Measurements from ENCODE around the gene PACS2. TPM values are rescaled to one million over a fixed set of nuclear protein-coding genes. Genes with fewer than 3 reads are reported as not detected.

The PACS2 gene
- total RNA-seq, 1 donor from 2014 or later = 48.0 TPM

DNA sequence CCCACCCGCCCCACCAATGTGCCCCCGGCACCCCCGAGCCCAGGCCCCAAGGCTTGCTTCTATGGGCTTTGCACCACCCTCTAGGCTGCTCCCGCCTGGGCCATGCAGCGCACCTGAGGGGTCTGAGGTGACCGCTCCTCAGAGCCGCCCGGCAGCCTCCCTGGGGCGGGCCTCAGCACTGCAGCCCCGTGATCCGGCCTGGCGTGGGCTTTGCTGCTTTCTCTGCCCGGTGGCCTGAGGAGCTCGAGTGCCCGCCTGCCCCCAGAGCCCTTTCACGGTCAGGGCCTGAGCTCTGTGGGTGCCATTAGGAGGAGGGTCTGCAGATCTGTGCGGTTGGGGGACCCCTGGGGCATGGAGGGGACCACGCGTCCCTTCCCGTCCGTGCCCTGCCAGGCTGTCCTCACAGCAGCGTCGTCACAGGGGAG, 111.3 kb downstream of the PACS2 start:
- peaks cover 26% of the 10 kb centered on the region for H3K36me3 Mint-ChIP-seq (ENCODE audit: low read depth)
- H3K9me3 Mint-ChIP-seq = no peaks in the 10 kb centered on the region
- ChIA-PET CTCF (no interaction called here), POLR2A (interaction anchor here (0.6 kb wide), 1 partner anchor 9 kb away, joined by 3 read pairs; no protein-coding TSS in a partner anchor)
- ATAC-seq (ENCODE audit: low read depth) (no peak), DNase-seq (no peak)
- TF ChIP-seq, protein P1, sequence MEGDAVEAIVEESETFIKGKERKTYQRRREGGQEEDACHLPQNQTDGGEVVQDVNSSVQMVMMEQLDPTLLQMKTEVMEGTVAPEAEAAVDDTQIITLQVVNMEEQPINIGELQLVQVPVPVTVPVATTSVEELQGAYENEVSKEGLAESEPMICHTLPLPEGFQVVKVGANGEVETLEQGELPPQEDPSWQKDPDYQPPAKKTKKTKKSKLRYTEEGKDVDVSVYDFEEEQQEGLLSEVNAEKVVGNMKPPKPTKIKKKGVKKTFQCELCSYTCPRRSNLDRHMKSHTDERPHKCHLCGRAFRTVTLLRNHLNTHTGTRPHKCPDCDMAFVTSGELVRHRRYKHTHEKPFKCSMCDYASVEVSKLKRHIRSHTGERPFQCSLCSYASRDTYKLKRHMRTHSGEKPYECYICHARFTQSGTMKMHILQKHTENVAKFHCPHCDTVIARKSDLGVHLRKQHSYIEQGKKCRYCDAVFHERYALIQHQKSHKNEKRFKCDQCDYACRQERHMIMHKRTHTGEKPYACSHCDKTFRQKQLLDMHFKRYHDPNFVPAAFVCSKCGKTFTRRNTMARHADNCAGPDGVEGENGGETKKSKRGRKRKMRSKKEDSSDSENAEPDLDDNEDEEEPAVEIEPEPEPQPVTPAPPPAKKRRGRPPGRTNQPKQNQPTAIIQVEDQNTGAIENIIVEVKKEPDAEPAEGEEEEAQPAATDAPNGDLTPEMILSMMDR (IDR thresholded peaks at IDR 0.05) = no peak
- no peak overlapping the region for H3K4me3 Mint-ChIP-seq
- intact Hi-C loops (cut with micrococcal nuclease) = no loop called here
- no peak overlapping the region for H3K27ac Mint-ChIP-seq
- H3K4me1 Mint-ChIP-seq = peaks cover 38% of the 10 kb centered on the region
- no peaks in the 10 kb centered on the region for H3K27me3 Mint-ChIP-seq

- intact Hi-C loops (cut with micrococcal nuclease) = no loop called here
- Mint-ChIP-seq H3K27me3 (no peaks in the 10 kb centered on the region), H3K36me3 (ENCODE audit: low read depth) (peaks cover 30% of the 10 kb centered on the region), H3K9me3 (no peaks in the 10 kb centered on the region), H3K27ac (no peak overlapping the region), H3K4me3 (no peak overlapping the region), H3K4me1 (peaks cover 31% of the 10 kb centered on the region)
- TF ChIP-seq, protein P1 (IDR thresholded peaks at IDR 0.05) = no peak
- no peak for DNase-seq
- CTCF ChIA-PET = no interaction called here
- POLR2A ChIA-PET = interaction anchor here (0.6 kb wide), 1 partner anchor 10 kb away, joined by 3 read pairs; no protein-coding TSS in a partner anchor
- ATAC-seq (ENCODE audit: low read depth) = no peak
These were observed 112.0 kb downstream of the PACS2 start for GRCh38 chr14:105426416-105427130.

GRCh38 chr14:105427412-105427811, 112.9 kb downstream of the PACS2 start:
- DNase-seq = no peak

GRCh38 chr14:105427936-105428485, 113.5 kb downstream of the PACS2 start:
- peaks cover 18% of the 10 kb centered on the region for H3K4me1 Mint-ChIP-seq

More at GRCh38 chr14:105427412-105427811, 112.9 kb downstream of the PACS2 start:
- TF ChIP-seq, protein P1 (IDR thresholded peaks at IDR 0.05) = no peak
- POLR2A ChIA-PET = no interaction called here
- H3K4me1 Mint-ChIP-seq = peaks cover 23% of the 10 kb centered on the region
- no peak overlapping the region for H3K27ac Mint-ChIP-seq
- ATAC-seq (ENCODE audit: low read depth) = no peak
- H3K9me3 Mint-ChIP-seq = no peaks in the 10 kb centered on the region
- intact Hi-C loops (cut with micrococcal nuclease) = no loop called here
- H3K4me3 Mint-ChIP-seq = no peak overlapping the region
- H3K27me3 Mint-ChIP-seq = no peaks in the 10 kb centered on the region
- CTCF ChIA-PET = no interaction called here
- peaks cover 32% of the 10 kb centered on the region for H3K36me3 Mint-ChIP-seq (ENCODE audit: low read depth)

More at GRCh38 chr14:105427936-105428485, 113.5 kb downstream of the PACS2 start:
- no peak overlapping the region for H3K27ac Mint-ChIP-seq
- no peak overlapping the region for H3K4me3 Mint-ChIP-seq
- no peak for DNase-seq
- H3K36me3 Mint-ChIP-seq (ENCODE audit: low read depth) = peaks cover 32% of the 10 kb centered on the region
- no peak for ATAC-seq (ENCODE audit: low read depth)
- H3K27me3 Mint-ChIP-seq = no peaks in the 10 kb centered on the region
- ChIA-PET POLR2A (interaction anchor here (0.7 kb wide), 1 partner anchor 324 kb away, joined by 6 read pairs; no protein-coding TSS in a partner anchor), CTCF (interaction anchor here (1.3 kb wide), 1 partner anchor 19 kb away, joined by 5 read pairs; no protein-coding TSS in a partner anchor)
- TF ChIP-seq, protein P1 (IDR thresholded peaks at IDR 0.05) = no peak
- intact Hi-C loops (cut with micrococcal nuclease) = no loop called here
- H3K9me3 Mint-ChIP-seq = no peaks in the 10 kb centered on the region

All from activated B cell treated with CpG ODN at 0.5 μM for 24 hours (primary cell).